A549 (cell line): ENCODE measurements around the gene KRTAP9-3. TPM values are rescaled to one million over a fixed set of nuclear protein-coding genes. Genes with fewer than 3 reads are reported as not detected.
"Not testable (repeated sequence)": the region's sequence is repeated elsewhere in the genome, so short reads cannot be mapped to it uniquely, and the experiment has no call there.

Experiments
- ATAC-seq, 2 experiments: fragments of 200-7000 bp in 1 of 2; fragments of >200 bp in 1 of 2; cut with Nextera tagmentation in 1 of 2; cut with Tn5 transposase in 1 of 2; 3 replicates each; pipeline versions ENCODE4 v1.8.0 to v1.9.1; 2018 to 2020; ENCODE audit warnings: mild to moderate bottlenecking in 1 of 2, moderate library complexity in 1 of 2
- CTCF ChIA-PET: fragments of 300-600 bp; sonication (Branson Sonifier 250); formaldehyde crosslinking; extraction: SDS; loops from one replicate; lab custom pipeline; 2021; ENCODE audit warnings: antibody characterized with exemption, inconsistent platforms; lab: Yijun Ruan, JAX
- POLR2A ChIA-PET: fragments of 350-600 bp; formaldehyde crosslinking; extraction: SDS; loops from one replicate; lab custom pipeline; 2021; ENCODE audit warnings: antibody characterized with exemption, inconsistent platforms; lab: Yijun Ruan, JAX
- DNase-seq, 2 experiments: peaks; one replicate each; pipeline versions ENCODE4 v3.0.0 to v3.0.0-alpha.2; 2011 to 2016; ENCODE audit warnings: low read depth in 1 of 2, low spot score in 1 of 2
- FAIRE-seq: peaks from 2 replicates; lab custom pipeline; 2011; peaks lifted over from hg19 to GRCh38; lab: Jason Lieb, UNC
- H3K27ac ChIP-seq, 2 experiments: fragments of >200 bp; sonication (Bioruptor Twin); formaldehyde crosslinking; 3 replicates each; pipeline ENCODE4 v1.5.1; 2016 to 2017
- H3K4me1 ChIP-seq: fragments of >200 bp; sonication (Bioruptor Twin); formaldehyde crosslinking; 3 replicates; pipeline ENCODE4 v1.6.1; 2016
- H3K4me2 ChIP-seq: fragments of >200 bp; sonication (Bioruptor Twin); formaldehyde crosslinking; 3 replicates; pipeline ENCODE4 v1.6.1; 2016
- H3K4me3 ChIP-seq: fragments of >200 bp; sonication (Bioruptor Twin); formaldehyde crosslinking; 3 replicates; pipeline ENCODE4 v1.5.1; 2016
- H3K9me3 ChIP-seq: fragments of >200 bp; sonication (Bioruptor Twin); formaldehyde crosslinking; 3 replicates; pipeline ENCODE4 v1.6.1; 2016
- ATOH8 ChIP-seq: fragments of 250-450 bp; sonication (Bioruptor Pico); IDR thresholded peaks from 2 replicates; pipeline ENCODE4 v1.5.0; 2020; ENCODE audit warnings: low read depth, mild to moderate bottlenecking, moderate library complexity
- CBX8 ChIP-seq: fragments of 200-600 bp; sonication (generic); IDR thresholded peaks from 2 replicates; pipeline ENCODE4 v1.6.1; 2016
- CEBPB ChIP-seq, 2 experiments: fragments of >200 bp in 1 of 2; sonication (Bioruptor Twin) in 1 of 2; formaldehyde crosslinking in 1 of 2; IDR thresholded peaks; 2 replicates each; pipeline ENCODE4 v1.6.1; 2012 to 2016
- CHD2 ChIP-seq: fragments of 150-350 bp; IDR thresholded peaks from 2 replicates; pipeline ENCODE4 v1.6.1; 2014; ENCODE audit warnings: low read length; ENCODE audit not compliant: partially characterized antibody
- E2F6 ChIP-seq: IDR thresholded peaks from 2 replicates; pipeline ENCODE4 v1.6.1; 2012; ENCODE audit warnings: low read depth, borderline replicate concordance
- EP300 ChIP-seq, 2 experiments: fragments of >200 bp; sonication (Bioruptor Twin); formaldehyde crosslinking; IDR thresholded peaks; 2 replicates in 1 of 2; 3 replicates in 1 of 2; pipeline ENCODE4 v1.6.1; 2016 to 2017
- FOXS1 ChIP-seq: fragments of 250-450 bp; sonication (Bioruptor Pico); IDR thresholded peaks from 2 replicates; pipeline ENCODE4 v1.5.0; 2020; ENCODE audit warnings: mild to moderate bottlenecking, moderate library complexity
- HDAC2 ChIP-seq: fragments of 200-600 bp; sonication (generic); IDR thresholded peaks from 2 replicates; pipeline ENCODE4 v1.6.1; 2016
- HES2 ChIP-seq: fragments of >200 bp; sonication (Bioruptor Twin); formaldehyde crosslinking; IDR thresholded peaks from 2 replicates; pipeline ENCODE4 v1.6.1; 2016
- HOXB13 ChIP-seq: fragments of 250-450 bp; sonication (Bioruptor Pico); IDR thresholded peaks from 2 replicates; pipeline ENCODE4 v1.5.0; 2020; ENCODE audit warnings: low read depth, mild to moderate bottlenecking, moderate library complexity
- JUN ChIP-seq, 2 experiments: fragments of >200 bp; sonication (Bioruptor Twin); formaldehyde crosslinking; IDR thresholded peaks; 2 replicates in 1 of 2; 3 replicates in 1 of 2; pipeline ENCODE4 v1.6.1; 2016 to 2017
- KDM5A ChIP-seq: fragments of 200-600 bp; sonication (generic); IDR thresholded peaks from 2 replicates; pipeline ENCODE4 v1.6.1; 2016; ENCODE audit warnings: antibody characterized with exemption, mild to moderate bottlenecking
- MAZ ChIP-seq: fragments of 150-350 bp; IDR thresholded peaks from 2 replicates; pipeline ENCODE4 v1.6.1; 2014; ENCODE audit warnings: antibody characterized with exemption, low read depth, low read length, borderline replicate concordance
- NPAS2 ChIP-seq: fragments of 250-450 bp; sonication (Bioruptor Pico); IDR thresholded peaks from 2 replicates; pipeline ENCODE4 v1.8.0; 2022; ENCODE audit warnings: mild to moderate bottlenecking, moderate library complexity, borderline replicate concordance
- PHF8 ChIP-seq: fragments of 200-600 bp; sonication (generic); IDR thresholded peaks from 2 replicates; pipeline ENCODE4 v1.6.1; 2016; ENCODE audit warnings: low read depth, mild to moderate bottlenecking, antibody characterized with exemption, moderate library complexity, borderline replicate concordance
- POLR2AphosphoS2 ChIP-seq: conservative IDR thresholded peaks from 2 replicates; pipeline ENCODE4 v1.6.1; 2012; ENCODE audit warnings: low read length, improper control_type of control experiment, inconsistent platforms
- RCOR1 ChIP-seq: fragments of 150-350 bp; IDR thresholded peaks from 2 replicates; pipeline ENCODE4 v1.6.1; 2014; ENCODE audit warnings: antibody characterized with exemption, low read length, low read depth
- SREBF2 ChIP-seq: fragments of 450-650 bp; IDR thresholded peaks from 2 replicates; pipeline ENCODE4 v1.6.1; 2014; ENCODE audit warnings: mild to moderate bottlenecking, moderate library complexity
- ZC3H11A ChIP-seq: fragments of 450-650 bp; IDR thresholded peaks from 2 replicates; pipeline ENCODE4 v1.6.1; 2014; ENCODE audit warnings: antibody characterized with exemption, mild to moderate bottlenecking
- ZFP36 ChIP-seq: fragments of 450-650 bp; IDR thresholded peaks from 2 replicates; pipeline ENCODE4 v1.6.1; 2014; ENCODE audit warnings: borderline replicate concordance; ENCODE audit not compliant: partially characterized antibody
- WGBS: methylation state at CpG from one replicate; pipeline ENCODE4 v1.1.6; 2017; ENCODE audit errors: missing lambda C conversion rate; 5-methylcytosine and 5-hydroxymethylcytosine counted together
- polyA plus RNA-seq, 4 experiments: library from polyadenylated mRNA; depleted of rRNA in 3 of 4; stranded (reverse); fragments of >200 nt; fragmentation: RNase III in 1 of 4; extraction: RNeasy Plus Mini Kit Qiagen cat#74134 plus additional on column Dnase treatment in 1 of 4; gene quantifications; 2 replicates in 3 of 4; 3 replicates in 1 of 4; pipeline ENCODE4 v1.2.3, GENCODE V29; 2011 to 2017
- small RNA-seq, 6 experiments: library from RNA; depleted of rRNA; stranded (forward); fragments of <200 nt; gene quantifications; one replicate each; pipeline ENCODE3, GENCODE V24; 2012

Gene KRTAP9-3
- polyA plus RNA-seq, 2 of the 4 experiments (the other 2 are of a cell fraction), result not detected

- DNase-seq (no peak), ATAC-seq (no peak), FAIRE-seq (peak; percentile 49)
- TF ChIP-seq HOXB13 (CRISPR knock-in tag) (no peak), CBX8 (no peak), JUN (IDR thresholded peaks at IDR 0.05) (no peak), POLR2AphosphoS2 (no peak), CEBPB (IDR thresholded peaks at IDR 0.05) (no peak), SREBF2 (no peak), FOXS1 (CRISPR knock-in tag) (no peak), HDAC2 (no peak), KDM5A (no peak), ZC3H11A (no peak), NPAS2 (no peak), CHD2 (no peak)
- H3K4me1 ChIP-seq, result no peaks in the 10 kb centered on the region
- ChIA-PET CTCF (interaction anchor here (0.8 kb wide), 1 partner anchor 277 kb away, joined by 3 read pairs; no protein-coding TSS in a partner anchor), POLR2A (no interaction called here)
- no peaks in the 10 kb centered on the region for H3K9me3 ChIP-seq
- H3K4me2 ChIP-seq, result no peak overlapping the region
- no peak overlapping the region for H3K4me3 ChIP-seq
- H3K27ac ChIP-seq, result no peak overlapping the region
- 8% methylated on average over 1 of the region's 1 CpG for WGBS
Measured at GRCh38 chr17:41271858-41272257, 39.6 kb downstream of the KRTAP9-3 start.

GRCh38 chr17:41275648-41276190 is 43.5 kb downstream of the KRTAP9-3 start, which contains the start of gene KRTAP9-7:
TSS of gene KRTAP9-7 (plus strand) at chr17:41275698. CDS start at chr17:41275698, 0 bp downstream.
- H3K27ac ChIP-seq, POLR2A ChIA-PET, FAIRE-seq, DNase-seq, ATAC-seq, H3K4me2 ChIP-seq, H3K4me3 ChIP-seq, H3K9me3 ChIP-seq, H3K4me1 ChIP-seq: not testable (repeated sequence)
- CTCF ChIA-PET, result interaction anchor here (1.0 to 1.1 kb wide), 2 partner anchors 11 to 108 kb away, joined by 3 to 4 read pairs; no protein-coding TSS in a partner anchor
- WGBS, result 88% methylated on average over 2 of the region's 3 CpGs

GRCh38 chr17:41278176-41278955 is 46.1 kb downstream of the KRTAP9-3 start:
- Histone ChIP-seq H3K9me3 (no peaks in the 10 kb centered on the region), H3K27ac (no peak overlapping the region), H3K4me2 (no peak overlapping the region), H3K4me3 (no peak overlapping the region), H3K4me1 (no peaks in the 10 kb centered on the region)
- TF ChIP-seq SREBF2 (no peak), HES2 (no peak), PHF8 (no peak), ATOH8 (no peak), EP300 (IDR thresholded peaks at IDR 0.05) (no peak), E2F6 (no peak), CHD2 (no peak), NPAS2 (no peak), RCOR1 (no peak), ZFP36 (no peak), MAZ (no peak)
- ATAC-seq, result 0 out of 6 replicates have a peak, but pooled peaks of 1 of the 2 experiments have one; percentile 19
- CTCF ChIA-PET, result interaction anchor here (1.0 kb wide), 2 partner anchors 19 to 217 kb away, joined by 3 read pairs; no protein-coding TSS in a partner anchor
- no peak for DNase-seq
- POLR2A ChIA-PET, result no interaction called here
- FAIRE-seq, result no peak
- 63% methylated on average over 3 of the region's 3 CpGs for WGBS

Small RNA genes lying within 50 kb of the gene (small RNA-seq; reads per million reads assigned to genes)
- gene KRTAP4-17P, result 0 reads per million in 6 experiments
- 0 reads per million in 6 experiments for gene KRTAP9-10P

Other genes with a start within 250 kb of the KRTAP9-3 start
Only the 30 nearest of the 42 such genes appear.
- gene KRTAP2-1, start 185.1 kb upstream of the KRTAP9-3 start, polyA plus RNA-seq (2011; rRNA removed), result not detected in 2 replicates
- not detected in 3 replicates for gene KRTAP2-1, start 185.1 kb upstream of the KRTAP9-3 start, polyA plus RNA-seq (2017; fragmentation: RNase III; extraction: RNeasy Plus Mini Kit Qiagen cat#74134 plus additional on column Dnase treatment)
- gene KRTAP2-2, start 177.2 kb upstream of the KRTAP9-3 start, polyA plus RNA-seq (2011; rRNA removed), result not detected in 2 replicates
- not detected in 3 replicates for gene KRTAP2-2, start 177.2 kb upstream of the KRTAP9-3 start, polyA plus RNA-seq (2017; fragmentation: RNase III; extraction: RNeasy Plus Mini Kit Qiagen cat#74134 plus additional on column Dnase treatment)
- gene KRTAP2-3, start 172.3 kb upstream of the KRTAP9-3 start, polyA plus RNA-seq (2011; rRNA removed), result not detected in 2 replicates
- 0.10 TPM in 1 of 3 replicates, not detected in the others for gene KRTAP2-3, start 172.3 kb upstream of the KRTAP9-3 start, polyA plus RNA-seq (2017; fragmentation: RNase III; extraction: RNeasy Plus Mini Kit Qiagen cat#74134 plus additional on column Dnase treatment)
- gene KRTAP2-4, start 166.6 kb upstream of the KRTAP9-3 start, polyA plus RNA-seq (2011; rRNA removed), result not detected in 2 replicates
- gene KRTAP2-4, start 166.6 kb upstream of the KRTAP9-3 start, polyA plus RNA-seq (2017; fragmentation: RNase III; extraction: RNeasy Plus Mini Kit Qiagen cat#74134 plus additional on column Dnase treatment), result not detected in 3 replicates
- gene KRTAP4-7, start 148.3 kb upstream of the KRTAP9-3 start, polyA plus RNA-seq (2011; rRNA removed), result not detected in 2 replicates
- not detected in 3 replicates for gene KRTAP4-7, start 148.3 kb upstream of the KRTAP9-3 start, polyA plus RNA-seq (2017; fragmentation: RNase III; extraction: RNeasy Plus Mini Kit Qiagen cat#74134 plus additional on column Dnase treatment)
- not detected in 2 replicates for gene KRTAP4-8, start 134.3 kb upstream of the KRTAP9-3 start, polyA plus RNA-seq (2011; rRNA removed)
- gene KRTAP4-8, start 134.3 kb upstream of the KRTAP9-3 start, polyA plus RNA-seq (2017; fragmentation: RNase III; extraction: RNeasy Plus Mini Kit Qiagen cat#74134 plus additional on column Dnase treatment), result not detected in 3 replicates
- gene KRTAP4-16, start 130.2 kb upstream of the KRTAP9-3 start, polyA plus RNA-seq (2011; rRNA removed), result not detected in 2 replicates
- gene KRTAP4-16, start 130.2 kb upstream of the KRTAP9-3 start, polyA plus RNA-seq (2017; fragmentation: RNase III; extraction: RNeasy Plus Mini Kit Qiagen cat#74134 plus additional on column Dnase treatment), result not detected in 3 replicates
- not detected in 2 replicates for gene KRTAP4-9, start 127.1 kb upstream of the KRTAP9-3 start, polyA plus RNA-seq (2011; rRNA removed)
- gene KRTAP4-9, start 127.1 kb upstream of the KRTAP9-3 start, polyA plus RNA-seq (2017; fragmentation: RNase III; extraction: RNeasy Plus Mini Kit Qiagen cat#74134 plus additional on column Dnase treatment), result not detected in 3 replicates
- not detected in 2 replicates for gene KRTAP4-11, start 114.1 kb upstream of the KRTAP9-3 start, polyA plus RNA-seq (2011; rRNA removed)
- gene KRTAP4-11, start 114.1 kb upstream of the KRTAP9-3 start, polyA plus RNA-seq (2017; fragmentation: RNase III; extraction: RNeasy Plus Mini Kit Qiagen cat#74134 plus additional on column Dnase treatment), result not detected in 3 replicates
- not detected in 2 replicates for gene KRTAP4-12, start 108.3 kb upstream of the KRTAP9-3 start, polyA plus RNA-seq (2011; rRNA removed)
- gene KRTAP4-12, start 108.3 kb upstream of the KRTAP9-3 start, polyA plus RNA-seq (2017; fragmentation: RNase III; extraction: RNeasy Plus Mini Kit Qiagen cat#74134 plus additional on column Dnase treatment), result not detected in 3 replicates
- gene KRTAP4-6, start 91.9 kb upstream of the KRTAP9-3 start, polyA plus RNA-seq (2011; rRNA removed), result not detected in 2 replicates
- not detected in 3 replicates for gene KRTAP4-6, start 91.9 kb upstream of the KRTAP9-3 start, polyA plus RNA-seq (2017; fragmentation: RNase III; extraction: RNeasy Plus Mini Kit Qiagen cat#74134 plus additional on column Dnase treatment)
- not detected in 2 replicates for gene KRTAP4-5, start 82.6 kb upstream of the KRTAP9-3 start, polyA plus RNA-seq (2011; rRNA removed)
- not detected in 3 replicates for gene KRTAP4-5, start 82.6 kb upstream of the KRTAP9-3 start, polyA plus RNA-seq (2017; fragmentation: RNase III; extraction: RNeasy Plus Mini Kit Qiagen cat#74134 plus additional on column Dnase treatment)
- not detected in 2 replicates for gene KRTAP4-4, start 71.7 kb upstream of the KRTAP9-3 start, polyA plus RNA-seq (2011; rRNA removed)
- gene KRTAP4-4, start 71.7 kb upstream of the KRTAP9-3 start, polyA plus RNA-seq (2017; fragmentation: RNase III; extraction: RNeasy Plus Mini Kit Qiagen cat#74134 plus additional on column Dnase treatment), result not detected in 3 replicates
- not detected in 2 replicates for gene KRTAP4-3, start 64.2 kb upstream of the KRTAP9-3 start, polyA plus RNA-seq (2011; rRNA removed)
- gene KRTAP4-3, start 64.2 kb upstream of the KRTAP9-3 start, polyA plus RNA-seq (2017; fragmentation: RNase III; extraction: RNeasy Plus Mini Kit Qiagen cat#74134 plus additional on column Dnase treatment), result not detected in 3 replicates
- gene KRTAP4-2, start 54.2 kb upstream of the KRTAP9-3 start, polyA plus RNA-seq (2011; rRNA removed), result not detected in 2 replicates
- not detected in 3 replicates for gene KRTAP4-2, start 54.2 kb upstream of the KRTAP9-3 start, polyA plus RNA-seq (2017; fragmentation: RNase III; extraction: RNeasy Plus Mini Kit Qiagen cat#74134 plus additional on column Dnase treatment)
- 0.32 TPM in 2 replicates for gene KRTAP4-1, start 47.5 kb upstream of the KRTAP9-3 start, polyA plus RNA-seq (2011; rRNA removed)
- gene KRTAP4-1, start 47.5 kb upstream of the KRTAP9-3 start, polyA plus RNA-seq (2017; fragmentation: RNase III; extraction: RNeasy Plus Mini Kit Qiagen cat#74134 plus additional on column Dnase treatment), result 0.12 TPM in 2 of 3 replicates, not detected in the other
- gene KRTAP9-1, start 42.6 kb upstream of the KRTAP9-3 start, polyA plus RNA-seq (2011; rRNA removed), result not detected in 2 replicates
- not detected in 3 replicates for gene KRTAP9-1, start 42.6 kb upstream of the KRTAP9-3 start, polyA plus RNA-seq (2017; fragmentation: RNase III; extraction: RNeasy Plus Mini Kit Qiagen cat#74134 plus additional on column Dnase treatment)
- gene KRTAP9-2, start 5.8 kb upstream of the KRTAP9-3 start, polyA plus RNA-seq (2011; rRNA removed), result not detected in 2 replicates
- not detected in 3 replicates for gene KRTAP9-2, start 5.8 kb upstream of the KRTAP9-3 start, polyA plus RNA-seq (2017; fragmentation: RNase III; extraction: RNeasy Plus Mini Kit Qiagen cat#74134 plus additional on column Dnase treatment)
- not detected in 2 replicates for gene KRTAP9-8, start 5.5 kb downstream of the KRTAP9-3 start, polyA plus RNA-seq (2011; rRNA removed)
- not detected in 3 replicates for gene KRTAP9-8, start 5.5 kb downstream of the KRTAP9-3 start, polyA plus RNA-seq (2017; fragmentation: RNase III; extraction: RNeasy Plus Mini Kit Qiagen cat#74134 plus additional on column Dnase treatment)
- gene KRTAP9-4, start 17.2 kb downstream of the KRTAP9-3 start, polyA plus RNA-seq (2011; rRNA removed), result not detected in 2 replicates
- not detected in 3 replicates for gene KRTAP9-4, start 17.2 kb downstream of the KRTAP9-3 start, polyA plus RNA-seq (2017; fragmentation: RNase III; extraction: RNeasy Plus Mini Kit Qiagen cat#74134 plus additional on column Dnase treatment)
- not detected in 2 replicates for gene KRTAP9-9, start 22.9 kb downstream of the KRTAP9-3 start, polyA plus RNA-seq (2011; rRNA removed)
- not detected in 3 replicates for gene KRTAP9-9, start 22.9 kb downstream of the KRTAP9-3 start, polyA plus RNA-seq (2017; fragmentation: RNase III; extraction: RNeasy Plus Mini Kit Qiagen cat#74134 plus additional on column Dnase treatment)
- not detected in 2 replicates for gene KRTAP9-6, start 32.9 kb downstream of the KRTAP9-3 start, polyA plus RNA-seq (2011; rRNA removed)
- gene KRTAP9-6, start 32.9 kb downstream of the KRTAP9-3 start, polyA plus RNA-seq (2017; fragmentation: RNase III; extraction: RNeasy Plus Mini Kit Qiagen cat#74134 plus additional on column Dnase treatment), result not detected in 3 replicates
- gene KRTAP9-7, start 43.2 kb downstream of the KRTAP9-3 start, polyA plus RNA-seq (2011; rRNA removed), result not detected in 2 replicates
- not detected in 3 replicates for gene KRTAP9-7, start 43.2 kb downstream of the KRTAP9-3 start, polyA plus RNA-seq (2017; fragmentation: RNase III; extraction: RNeasy Plus Mini Kit Qiagen cat#74134 plus additional on column Dnase treatment)
- not detected in 2 replicates for gene KRTAP29-1, start 70.4 kb downstream of the KRTAP9-3 start, polyA plus RNA-seq (2011; rRNA removed)
- not detected in 3 replicates for gene KRTAP29-1, start 70.4 kb downstream of the KRTAP9-3 start, polyA plus RNA-seq (2017; fragmentation: RNase III; extraction: RNeasy Plus Mini Kit Qiagen cat#74134 plus additional on column Dnase treatment)
- not detected in 2 replicates for gene KRTAP16-1, start 76.9 kb downstream of the KRTAP9-3 start, polyA plus RNA-seq (2011; rRNA removed)
- not detected in 3 replicates for gene KRTAP16-1, start 76.9 kb downstream of the KRTAP9-3 start, polyA plus RNA-seq (2017; fragmentation: RNase III; extraction: RNeasy Plus Mini Kit Qiagen cat#74134 plus additional on column Dnase treatment)
- gene KRTAP17-1, start 83.3 kb downstream of the KRTAP9-3 start, polyA plus RNA-seq (2011; rRNA removed), result not detected in 2 replicates
- gene KRTAP17-1, start 83.3 kb downstream of the KRTAP9-3 start, polyA plus RNA-seq (2017; fragmentation: RNase III; extraction: RNeasy Plus Mini Kit Qiagen cat#74134 plus additional on column Dnase treatment), result not detected in 3 replicates
- gene KRT33A, start 118.4 kb downstream of the KRTAP9-3 start, polyA plus RNA-seq (2011; rRNA removed), result not detected in 2 replicates
- gene KRT33A, start 118.4 kb downstream of the KRTAP9-3 start, polyA plus RNA-seq (2017; fragmentation: RNase III; extraction: RNeasy Plus Mini Kit Qiagen cat#74134 plus additional on column Dnase treatment), result not detected in 3 replicates
- not detected in 2 replicates for gene KRT33B, start 137.4 kb downstream of the KRTAP9-3 start, polyA plus RNA-seq (2011; rRNA removed)
- 0.05 to 0.08 TPM in 2 of 3 replicates, not detected in the other for gene KRT33B, start 137.4 kb downstream of the KRTAP9-3 start, polyA plus RNA-seq (2017; fragmentation: RNase III; extraction: RNeasy Plus Mini Kit Qiagen cat#74134 plus additional on column Dnase treatment)
- gene KRT34, start 149.9 kb downstream of the KRTAP9-3 start, polyA plus RNA-seq (2011; rRNA removed), result 0.09 TPM in 2 replicates
- 0.17 to 0.33 TPM (median 0.23 TPM) in 3 replicates for gene KRT34, start 149.9 kb downstream of the KRTAP9-3 start, polyA plus RNA-seq (2017; fragmentation: RNase III; extraction: RNeasy Plus Mini Kit Qiagen cat#74134 plus additional on column Dnase treatment)
- not detected in 2 replicates for gene KRT31, start 165.2 kb downstream of the KRTAP9-3 start, polyA plus RNA-seq (2011; rRNA removed)
- gene KRT31, start 165.2 kb downstream of the KRTAP9-3 start, polyA plus RNA-seq (2017; fragmentation: RNase III; extraction: RNeasy Plus Mini Kit Qiagen cat#74134 plus additional on column Dnase treatment), result not detected in 3 replicates